Endothelial cell of umbilical vein (primary cell): Measurements from ENCODE around the gene KIF23.

ENCODE experiments used
- POLR2A ChIP-seq: IDR thresholded peaks from 2 replicates; pipeline ENCODE4 v1.6.1; 2012; ENCODE audit warnings: low read depth, mild to moderate bottlenecking, control low read depth, low read length
- TF ChIP-seq, protein P1 (sequence below), 2 donors: IDR thresholded peaks; 1 replicate in 1 of 2; 2 replicates in 1 of 2; pipeline ENCODE4 v1.5.1; 2011; ENCODE audit warnings: low read length in 2 of 2, mild to moderate bottlenecking in 2 of 2, moderate library complexity in 2 of 2, control low read depth in 1 of 2, inconsistent platforms in 1 of 2, low read depth in 1 of 2; ENCODE audit not compliant: insufficient read depth in 1 of 2; ENCODE audit errors: extremely low read depth in 1 of 2

- TF ChIP-seq, protein P1, sequence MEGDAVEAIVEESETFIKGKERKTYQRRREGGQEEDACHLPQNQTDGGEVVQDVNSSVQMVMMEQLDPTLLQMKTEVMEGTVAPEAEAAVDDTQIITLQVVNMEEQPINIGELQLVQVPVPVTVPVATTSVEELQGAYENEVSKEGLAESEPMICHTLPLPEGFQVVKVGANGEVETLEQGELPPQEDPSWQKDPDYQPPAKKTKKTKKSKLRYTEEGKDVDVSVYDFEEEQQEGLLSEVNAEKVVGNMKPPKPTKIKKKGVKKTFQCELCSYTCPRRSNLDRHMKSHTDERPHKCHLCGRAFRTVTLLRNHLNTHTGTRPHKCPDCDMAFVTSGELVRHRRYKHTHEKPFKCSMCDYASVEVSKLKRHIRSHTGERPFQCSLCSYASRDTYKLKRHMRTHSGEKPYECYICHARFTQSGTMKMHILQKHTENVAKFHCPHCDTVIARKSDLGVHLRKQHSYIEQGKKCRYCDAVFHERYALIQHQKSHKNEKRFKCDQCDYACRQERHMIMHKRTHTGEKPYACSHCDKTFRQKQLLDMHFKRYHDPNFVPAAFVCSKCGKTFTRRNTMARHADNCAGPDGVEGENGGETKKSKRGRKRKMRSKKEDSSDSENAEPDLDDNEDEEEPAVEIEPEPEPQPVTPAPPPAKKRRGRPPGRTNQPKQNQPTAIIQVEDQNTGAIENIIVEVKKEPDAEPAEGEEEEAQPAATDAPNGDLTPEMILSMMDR (IDR thresholded peaks at IDR 0.05; ENCODE audit: extremely low read depth in 1 of 2, insufficient read depth in 1 of 2, low read depth in 1 of 2, low read length in 2 of 2), result no peak
- no peak for TF ChIP-seq POLR2A
These were observed 75.0 kb downstream of the KIF23 start for GRCh38 chr15:69489073-69489571.
